SKM-1 treated with dmso at 0.1 percent for 144 hours (cell line): ENCODE measurements around the gene IFITM2.
A peak's percentile ranks its signal among the peaks of the same experiment; 100 is the strongest.
"Not testable (repeated sequence)": the region's sequence is repeated elsewhere in the genome, so short reads cannot be mapped to it uniquely, and the experiment has no call there.

Experiments
- DNase-seq: peaks from one replicate; lab custom pipeline; 2025; ENCODE audit not compliant: unreplicated experiment; lab: John Stamatoyannopoulos, UW

Gene IFITM2

GRCh38 chr11:324593-325517 is 17.2 kb downstream of the IFITM2 start:
- not testable (repeated sequence) for DNase-seq

GRCh38 chr11:325796-326591 is 18.4 kb downstream of the IFITM2 start:
- DNase-seq = no peak

- DNase-seq = no peak
These were observed 18.9 kb downstream of the IFITM2 start for GRCh38 chr11:326592-326841.

- DNase-seq = peak; percentile 95
These were observed 19.4 kb downstream of the IFITM2 start for GRCh38 chr11:326842-327580.

GRCh38 chr11:327581-327923 is 19.9 kb downstream of the IFITM2 start:
- DNase-seq = no peak

GRCh38 chr11:328012-328411 is 20.4 kb downstream of the IFITM2 start:
- no peak for DNase-seq

- DNase-seq = not testable (repeated sequence)
These were observed 21.0 kb downstream of the IFITM2 start for GRCh38 chr11:328516-329100.

- no peak for DNase-seq
These were observed 22.3 kb downstream of the IFITM2 start for GRCh38 chr11:329886-330253.

GRCh38 chr11:330307-330693 is 22.7 kb downstream of the IFITM2 start:
- DNase-seq = no peak

GRCh38 chr11:330694-331357 is 23.2 kb downstream of the IFITM2 start:
- no peak for DNase-seq

GRCh38 chr11:331358-332060 is 23.9 kb downstream of the IFITM2 start:
- no peak for DNase-seq

- DNase-seq = no peak
These were observed 25.2 kb downstream of the IFITM2 start for GRCh38 chr11:332651-333480.

- DNase-seq = not testable (repeated sequence)
These were observed 26.1 kb downstream of the IFITM2 start for GRCh38 chr11:333616-334263.

- peak; percentile 34 for DNase-seq
These were observed 26.8 kb downstream of the IFITM2 start for GRCh38 chr11:334264-334994.

- peak; percentile 21 for DNase-seq
These were observed 28.4 kb downstream of the IFITM2 start for GRCh38 chr11:335779-336658.

- no peak for DNase-seq
These were observed 29.1 kb downstream of the IFITM2 start for GRCh38 chr11:336659-337198.

GRCh38 chr11:337711-338110 is 30.1 kb downstream of the IFITM2 start:
- DNase-seq = no peak
